NCI-H2227 (cell line): ENCODE data around the gene ZBTB12.

Experiments used
- DNase-seq: peaks from one replicate; lab custom pipeline; 2025; ENCODE audit not compliant: unreplicated experiment; lab: John Stamatoyannopoulos, UW

ZBTB12 gene

GRCh38 chr6:31897612-31898382, 4.1 kb downstream of the ZBTB12 start, which contains the start of gene EHMT2:
TSS of gene EHMT2 (minus strand) at chr6:31897698. CDS start at chr6:31897677, 21 bp downstream.
- peak; percentile 93 for DNase-seq

GRCh38 chr6:31896856-31897611, 4.9 kb downstream of the ZBTB12 start:
- DNase-seq, result peak; percentile 62

- DNase-seq, result no peak
Measured at GRCh38 chr6:31896493-31896855, 5.4 kb downstream of the ZBTB12 start.

GRCh38 chr6:31892821-31893220, 9.1 kb downstream of the ZBTB12 start:
- no peak for DNase-seq

GRCh38 chr6:31889331-31889972, 12.4 kb downstream of the ZBTB12 start:
- no peak for DNase-seq

- DNase-seq, result peak; percentile 43
Measured at GRCh38 chr6:31888276-31889258, 13.3 kb downstream of the ZBTB12 start.

GRCh38 chr6:31887173-31888007, 14.5 kb downstream of the ZBTB12 start:
- DNase-seq, result no peak

GRCh38 chr6:31886541-31886991, 15.3 kb downstream of the ZBTB12 start:
- no peak for DNase-seq

- DNase-seq, result no peak
Measured at GRCh38 chr6:31884528-31885035, 17.3 kb downstream of the ZBTB12 start.

GRCh38 chr6:31883676-31884075, 18.2 kb downstream of the ZBTB12 start:
- no peak for DNase-seq

- DNase-seq, result no peak
Measured at GRCh38 chr6:31882344-31882743, 19.5 kb downstream of the ZBTB12 start.

- DNase-seq, result no peak
Measured at GRCh38 chr6:31881136-31881859, 20.6 kb downstream of the ZBTB12 start.

- no peak for DNase-seq
Measured at GRCh38 chr6:31880616-31881015, 21.3 kb downstream of the ZBTB12 start.

GRCh38 chr6:31879901-31880300, 22.0 kb downstream of the ZBTB12 start:
- DNase-seq, result no peak

- no peak for DNase-seq
Measured at GRCh38 chr6:31879143-31879542, 22.7 kb downstream of the ZBTB12 start.

- no peak for DNase-seq
Measured at GRCh38 chr6:31878726-31879125, 23.2 kb downstream of the ZBTB12 start, which contains the start of gene SLC44A4. TSS of gene SLC44A4 (minus strand) at chr6:31878997. CDS start at chr6:31878980, 17 bp downstream.

- no peak for DNase-seq
Measured at GRCh38 chr6:31878222-31878621, 23.7 kb downstream of the ZBTB12 start.

GRCh38 chr6:31877651-31878161, 24.2 kb downstream of the ZBTB12 start:
- DNase-seq, result no peak
